ENCODE data around the gene DSTN. TPM values are rescaled to one million over a fixed set of nuclear protein-coding genes. Genes with fewer than 3 reads are reported as not detected.

DSTN gene
- total and polyA plus RNA-seq, 2 experiments from 2014 or later, result 162 to 459 TPM

GRCh38 chr20:17542993-17543412 is 26.9 kb upstream of the DSTN start:
- Histone ChIP-seq H2AFZ (peak overlapping the region; percentile 35; the same call in 1 of the 2 replicates), H3F3A (replicated peaks; ENCODE audit: low read depth) (0 out of 2 replicates have a peak, but pooled peaks cover 2% of the 10 kb centered on the region), H3K36me3 (ENCODE audit: insufficient read depth) (no peaks in the 10 kb centered on the region), H3K79me2 (replicated peaks; ENCODE audit: insufficient read depth) (no peaks in the 10 kb centered on the region), H3K4me1 (ENCODE audit: insufficient read depth) (peaks cover 4% of the 10 kb centered on the region; the same call in 1 of the 2 replicates), H3K4me2 (no peak overlapping the region), H4K20me1 (replicated peaks; ENCODE audit: insufficient read depth) (no peaks in the 10 kb centered on the region), H3K9me2 (ENCODE audit: insufficient read depth) (no peaks in the 10 kb centered on the region), H3K27me3 (ENCODE audit: insufficient read depth) (no peaks in the 10 kb centered on the region), H3K27ac (ENCODE audit: low read depth) (no peak overlapping the region), H3K4me3 (no peak overlapping the region)
- no peak for DNase-seq (ENCODE audit: low spot score)
- no peak for TF ChIP-seq POLR2AphosphoS5 (IDR thresholded peaks at IDR 0.05; ENCODE audit: low read depth)
- TF ChIP-seq EZH2 (IDR thresholded peaks at IDR 0.05; ENCODE audit: low read depth, unreplicated experiment), result no peak
- TF ChIP-seq REST (IDR thresholded peaks at IDR 0.05; ENCODE audit: unreplicated experiment), result no peak
- TF ChIP-seq JUNB (IDR thresholded peaks at IDR 0.05; ENCODE audit: unreplicated experiment), result no peak
- TF ChIP-seq EZH2phosphoT487 (IDR thresholded peaks at IDR 0.05; ENCODE audit: unreplicated experiment), result no peak
- TF ChIP-seq ETS1 (IDR thresholded peaks at IDR 0.05), result no peak
- TF ChIP-seq CTCF (conservative IDR thresholded peaks at IDR 0.05; ENCODE audit: low read depth in 2 of 2), result no peak
- TF ChIP-seq STAT1 (IDR thresholded peaks at IDR 0.05; ENCODE audit: unreplicated experiment), result no peak
- no peak for TF ChIP-seq CREB1 (CRISPR knock-in tag; IDR thresholded peaks at IDR 0.05; ENCODE audit: low read depth)
- TF ChIP-seq ZNF114 (CRISPR knock-in tag; IDR thresholded peaks at IDR 0.05), result no peak
- TF ChIP-seq ZNF331 (CRISPR knock-in tag; IDR thresholded peaks at IDR 0.05; ENCODE audit: low read depth), result no peak
- TF ChIP-seq ZNF462 (CRISPR knock-in tag; IDR thresholded peaks at IDR 0.05), result no peak
- H3K9me3 Mint-ChIP-seq, result no peaks in the 10 kb centered on the region
- H3K27ac Mint-ChIP-seq, result no peak overlapping the region
- ATAC-seq, result no peak
- H3K27me3 Mint-ChIP-seq (ENCODE audit: insufficient read depth, low read depth, poor library complexity), result peaks cover 3% of the 10 kb centered on the region
- peaks cover 4% of the 10 kb centered on the region; the same call in 2 of the 3 replicates for H3K4me1 Mint-ChIP-seq
- no peaks in the 10 kb centered on the region for H3K36me3 Mint-ChIP-seq (ENCODE audit: low read depth)
- H3K4me3 Mint-ChIP-seq, result no peak overlapping the region

All from GM23338 (cell line).